Activated T-helper 2 cell treated with anti-CD3 and anti-CD28 coated beads, Interferon-gamma antibody, Interleukin-2, Interleukin-4, amounts not matched to agents 10 μg/mL and 5 μg/mL and 100 μg/mL, durations not matched to agents 14 hours and 24 hours and 36 hours (primary cell): Measurements from ENCODE around the gene SCAF8. TPM values are rescaled to one million over a fixed set of nuclear protein-coding genes. Genes with fewer than 3 reads are reported as not detected.
A peak's percentile ranks its signal among the peaks of the same experiment; 100 is the strongest.
"Not testable (repeated sequence)": the region's sequence is repeated elsewhere in the genome, so short reads cannot be mapped to it uniquely, and the experiment has no call there.

Experiments used
- DNase-seq: peaks from one replicate; pipeline ENCODE4 v3.0.0; 2021; ENCODE audit warnings: low spot score
- H3K27ac Mint-ChIP-seq: one replicate; pipeline ENCODE4 v1.8.0; 2021; ENCODE audit warnings: mixed read lengths
- H3K27me3 Mint-ChIP-seq: one replicate; pipeline ENCODE4 v1.8.0; 2021; ENCODE audit warnings: low read depth, mixed read lengths
- H3K36me3 Mint-ChIP-seq: one replicate; pipeline ENCODE4 v1.8.0; 2021; ENCODE audit warnings: low read depth, mixed read lengths
- H3K4me1 Mint-ChIP-seq: one replicate; pipeline ENCODE4 v1.8.0; 2021; ENCODE audit warnings: low read depth, mixed read lengths
- H3K4me3 Mint-ChIP-seq: one replicate; pipeline ENCODE4 v1.8.0; 2021; ENCODE audit warnings: low read depth, mild to moderate bottlenecking, moderate library complexity, mixed read lengths
- H3K9me3 Mint-ChIP-seq: one replicate; pipeline ENCODE4 v1.8.0; 2021; ENCODE audit warnings: mixed read lengths
- intact Hi-C: fragments of 100-400 bp; cut with micrococcal nuclease; formaldehyde crosslinking; loops from one replicate; pipeline ENCODE4 v1.15.1; 2023
- total RNA-seq: library from RNA; stranded (reverse); gene quantifications from 2 replicates; pipeline ENCODE4 v1.2.3, GENCODE V29; 2022

Gene SCAF8
- total RNA-seq, 1 donor from 2014 or later, result 37.3 TPM

DNA sequence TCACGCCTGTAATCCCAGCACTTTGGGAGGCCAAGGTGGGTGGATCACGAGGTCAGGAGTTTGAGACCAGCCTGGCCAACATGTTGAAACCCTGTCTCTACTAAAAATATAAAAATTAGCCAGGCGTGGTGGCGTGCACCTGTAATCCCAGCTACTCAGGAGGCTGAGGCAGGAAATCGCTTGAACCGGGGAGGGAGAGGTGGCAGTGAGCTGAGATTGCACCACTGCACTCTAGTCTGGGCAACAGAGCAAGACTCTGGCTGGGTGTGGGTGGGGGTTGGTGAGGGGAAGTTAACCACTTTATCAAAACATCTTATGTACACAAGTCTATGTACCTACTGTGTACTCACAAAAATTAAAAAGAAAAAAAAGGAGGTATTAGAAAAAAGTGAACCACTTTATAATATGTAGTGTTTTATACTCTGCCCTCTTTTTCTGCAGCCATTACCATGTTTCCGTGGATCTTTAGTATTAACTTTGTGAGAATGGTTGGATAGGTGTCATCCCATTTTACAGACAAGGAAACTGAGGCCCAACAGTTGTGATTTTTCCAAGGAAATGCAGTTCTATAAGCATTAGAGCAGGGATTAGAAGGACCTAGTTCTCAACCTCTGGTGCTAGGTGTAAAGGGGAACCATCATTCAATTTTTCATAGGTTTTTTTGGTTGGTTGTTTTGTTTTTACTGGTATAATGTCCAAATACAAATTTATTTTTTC lies 11.0 kb downstream of the SCAF8 start:
- H3K9me3 Mint-ChIP-seq, intact Hi-C loops, H3K4me3 Mint-ChIP-seq, DNase-seq, H3K27me3 Mint-ChIP-seq, H3K27ac Mint-ChIP-seq: not testable (repeated sequence)
- Mint-ChIP-seq H3K36me3 (peaks cover 46% of the 10 kb centered on the region), H3K4me1 (peaks cover 26% of the 10 kb centered on the region)

DNA sequence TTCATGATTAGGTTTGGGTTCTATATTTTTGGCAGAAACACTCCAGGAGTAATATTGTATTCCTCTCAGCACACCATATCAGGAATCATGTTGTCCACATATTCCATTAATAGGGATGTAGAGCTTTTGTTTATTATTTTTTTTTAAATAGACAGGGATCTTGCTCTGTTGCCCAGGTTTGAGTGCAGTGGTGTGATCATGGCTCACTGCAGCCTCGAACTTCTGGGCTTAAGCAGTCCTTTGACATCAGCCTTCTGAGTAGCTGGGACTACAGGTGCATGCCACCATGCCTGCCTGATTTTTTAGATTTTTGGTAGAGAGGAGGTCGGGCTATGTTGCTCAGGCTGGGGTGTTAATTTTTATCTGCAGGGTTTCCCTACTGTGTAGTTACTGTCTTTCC lies 12.0 kb downstream of the SCAF8 start:
- Mint-ChIP-seq H3K4me3 (no peak overlapping the region), H3K36me3 (peaks cover 51% of the 10 kb centered on the region), H3K27me3 (no peaks in the 10 kb centered on the region), H3K4me1 (peaks cover 31% of the 10 kb centered on the region), H3K27ac (no peak overlapping the region), H3K9me3 (no peaks in the 10 kb centered on the region)
- intact Hi-C loops, result no loop called here
- no peak for DNase-seq

DNA sequence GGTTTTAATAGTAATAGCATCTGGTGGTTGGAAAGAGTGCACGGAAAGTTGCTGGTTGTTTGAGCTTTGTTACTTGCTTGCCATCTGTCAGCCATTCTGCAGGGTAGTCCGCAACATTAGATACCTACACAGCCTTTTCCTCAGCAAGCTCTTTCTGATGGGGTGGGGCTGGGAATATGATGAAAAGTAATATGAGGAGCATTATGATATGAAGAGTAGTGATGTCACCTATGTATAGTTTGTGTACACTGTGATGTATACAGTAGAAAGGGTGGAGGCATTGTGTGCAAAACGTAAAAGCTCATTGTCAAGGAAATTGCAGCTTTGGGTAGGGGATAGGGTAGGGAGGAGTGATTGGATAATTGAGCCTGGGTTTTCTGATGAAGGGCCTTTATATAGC lies 16.1 kb downstream of the SCAF8 start:
- Mint-ChIP-seq H3K9me3 (no peaks in the 10 kb centered on the region), H3K4me1 (peaks cover 26% of the 10 kb centered on the region), H3K4me3 (no peak overlapping the region), H3K27ac (no peak overlapping the region), H3K36me3 (peaks cover 45% of the 10 kb centered on the region), H3K27me3 (no peaks in the 10 kb centered on the region)
- intact Hi-C loops, result no loop called here
- DNase-seq, result no peak

DNA sequence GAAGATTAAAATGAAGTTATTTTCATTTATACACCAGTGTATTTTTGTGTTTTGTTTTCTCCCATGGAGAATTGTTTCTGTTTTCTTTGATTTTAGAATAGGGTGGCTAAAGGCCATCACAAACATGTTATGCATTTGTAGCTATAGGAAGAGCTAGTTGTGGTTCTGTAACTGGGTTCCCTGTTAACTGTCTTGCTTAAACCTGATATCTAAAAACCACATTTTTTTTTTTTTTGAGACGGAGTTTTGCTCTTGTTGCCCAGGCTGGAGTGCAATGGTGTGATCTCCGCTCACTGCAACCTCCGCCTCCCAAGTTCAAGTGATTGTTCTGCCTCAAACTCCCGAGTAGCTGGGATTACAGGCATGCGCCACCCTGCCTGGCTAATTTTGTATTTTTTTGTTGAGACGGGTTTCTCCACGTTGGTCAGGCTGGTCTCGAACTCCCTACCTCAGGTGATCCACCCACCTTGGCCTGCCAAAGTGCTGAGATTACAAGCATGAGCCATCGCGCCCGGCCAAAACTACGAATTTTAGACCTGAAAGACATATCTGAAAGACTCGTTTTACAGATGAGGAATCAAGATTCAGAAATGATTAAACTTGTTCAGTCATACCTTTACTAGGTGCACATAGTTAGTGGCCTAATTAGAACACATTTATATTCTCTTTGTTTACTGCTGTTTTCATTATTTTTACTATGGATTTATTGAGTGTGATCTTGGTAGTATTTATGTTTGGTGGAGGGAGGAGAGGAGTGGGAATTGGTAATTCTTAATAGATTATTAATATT lies 18.0 kb downstream of the SCAF8 start:
- H3K36me3 Mint-ChIP-seq, result peaks cover 34% of the 10 kb centered on the region
- H3K4me3 Mint-ChIP-seq, result no peak overlapping the region
- H3K27ac Mint-ChIP-seq, result peak overlapping the region; percentile 16
- no peak for DNase-seq
- H3K4me1 Mint-ChIP-seq, result peaks cover 21% of the 10 kb centered on the region
- intact Hi-C loops, result no loop called here
- H3K27me3 Mint-ChIP-seq, result no peaks in the 10 kb centered on the region
- H3K9me3 Mint-ChIP-seq, result no peaks in the 10 kb centered on the region

DNA sequence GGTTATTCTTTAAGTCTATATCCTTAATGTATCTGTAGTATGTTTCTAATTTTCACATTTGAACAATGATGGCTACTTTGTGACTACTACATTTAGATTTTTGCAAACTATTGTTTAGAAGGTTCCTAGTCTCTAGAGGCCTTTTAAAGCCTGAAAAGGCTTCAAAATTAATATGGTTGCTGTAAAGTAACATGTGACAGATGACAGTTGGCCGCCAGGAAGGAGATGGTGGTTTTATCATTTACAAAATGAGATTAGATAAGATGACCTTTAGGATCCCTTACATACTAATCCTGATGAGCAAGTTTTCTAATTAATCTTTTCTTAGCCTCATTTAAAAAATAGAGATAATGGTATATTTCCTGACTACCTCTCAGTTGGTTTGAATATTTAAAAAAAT lies 18.8 kb downstream of the SCAF8 start:
- Mint-ChIP-seq H3K27me3 (no peaks in the 10 kb centered on the region), H3K9me3 (no peaks in the 10 kb centered on the region), H3K36me3 (peaks cover 32% of the 10 kb centered on the region), H3K4me3 (no peak overlapping the region), H3K4me1 (peaks cover 21% of the 10 kb centered on the region), H3K27ac (no peak overlapping the region)
- DNase-seq, result no peak
- intact Hi-C loops, result no loop called here

DNA sequence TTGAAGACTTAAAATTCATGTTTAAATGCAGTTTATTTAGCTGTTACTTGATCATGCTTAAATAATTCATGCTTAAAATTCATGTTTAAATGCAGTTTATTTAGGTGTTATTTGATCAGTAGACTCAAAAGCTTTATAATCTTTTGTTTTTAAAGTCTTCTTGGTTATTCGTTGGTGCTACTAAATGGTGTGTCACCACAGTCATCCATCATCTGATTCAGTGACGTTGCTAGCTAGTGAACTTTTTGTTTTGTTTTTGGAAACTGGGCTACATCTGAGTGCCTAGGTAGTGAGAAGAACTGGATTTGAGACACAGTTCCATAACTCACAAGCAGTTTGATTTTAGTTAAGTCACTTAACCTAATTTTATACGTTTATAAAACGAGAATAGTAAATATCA lies 20.9 kb downstream of the SCAF8 start:
- Mint-ChIP-seq H3K4me1 (peaks cover 31% of the 10 kb centered on the region), H3K9me3 (no peaks in the 10 kb centered on the region), H3K27me3 (no peaks in the 10 kb centered on the region), H3K36me3 (peaks cover 41% of the 10 kb centered on the region), H3K27ac (no peak overlapping the region), H3K4me3 (no peak overlapping the region)
- intact Hi-C loops, result no loop called here
- DNase-seq, result no peak

DNA sequence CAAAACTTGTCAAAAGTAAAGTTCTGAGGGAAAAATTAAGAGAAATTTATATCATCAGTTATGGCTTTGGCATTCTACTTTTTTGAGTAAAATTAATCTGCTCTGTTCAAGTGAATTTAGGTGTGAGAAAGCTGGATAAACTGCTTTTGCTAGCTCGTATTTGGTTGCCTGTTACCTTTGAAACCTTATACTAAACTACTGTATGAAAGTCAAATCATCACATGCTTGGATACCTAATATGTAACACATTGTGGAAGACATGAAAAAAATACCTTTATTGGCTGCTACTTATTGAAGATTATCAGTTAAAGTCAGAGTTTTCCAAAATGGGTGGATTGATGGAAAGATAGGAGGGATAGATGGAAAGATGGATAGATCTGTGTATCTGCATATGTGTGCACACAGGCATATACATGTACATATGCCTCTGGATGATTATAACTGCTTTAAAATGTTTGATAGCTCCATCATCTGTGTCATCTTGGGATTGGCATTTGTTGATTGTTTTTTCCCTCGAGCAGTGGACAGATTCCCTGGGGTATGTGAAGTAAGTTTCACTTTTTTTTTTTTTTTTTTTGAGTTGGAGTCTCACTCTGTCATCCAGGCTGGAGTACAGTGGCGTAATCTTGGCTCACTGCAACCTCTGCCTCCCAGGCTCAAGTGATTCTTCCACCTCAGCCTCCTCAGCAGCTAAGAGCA lies 24.3 kb downstream of the SCAF8 start:
- DNase-seq, result no peak
- Mint-ChIP-seq H3K27me3 (no peaks in the 10 kb centered on the region), H3K9me3 (no peaks in the 10 kb centered on the region), H3K4me3 (no peak overlapping the region), H3K36me3 (peaks cover 20% of the 10 kb centered on the region), H3K4me1 (peaks cover 18% of the 10 kb centered on the region), H3K27ac (no peak overlapping the region)
- intact Hi-C loops, result no loop called here

DNA sequence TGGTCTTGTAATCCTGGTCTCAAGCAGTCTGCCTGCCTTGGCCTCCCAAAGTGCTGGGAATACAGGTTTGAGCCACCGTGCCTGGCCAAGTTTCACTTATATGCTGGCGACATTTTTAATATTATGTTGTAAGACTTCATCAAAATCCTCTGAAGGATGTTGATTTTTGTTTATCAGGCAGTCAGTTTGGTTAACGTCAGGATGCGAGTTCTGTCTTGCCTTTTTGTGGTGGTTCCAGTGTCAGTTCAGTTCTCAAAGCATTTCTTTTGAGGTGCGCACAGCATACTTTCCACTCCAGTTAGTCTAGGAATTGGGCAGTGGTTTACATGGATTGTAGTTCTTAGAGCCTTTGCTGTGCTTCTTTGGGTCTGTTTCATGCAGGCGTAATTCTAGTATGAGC lies 24.9 kb downstream of the SCAF8 start:
- no peak for DNase-seq
- Mint-ChIP-seq H3K27ac (no peak overlapping the region), H3K36me3 (peaks cover 20% of the 10 kb centered on the region), H3K27me3 (no peaks in the 10 kb centered on the region), H3K4me3 (no peak overlapping the region), H3K4me1 (peaks cover 21% of the 10 kb centered on the region), H3K9me3 (no peaks in the 10 kb centered on the region)
- intact Hi-C loops, result no loop called here

DNA sequence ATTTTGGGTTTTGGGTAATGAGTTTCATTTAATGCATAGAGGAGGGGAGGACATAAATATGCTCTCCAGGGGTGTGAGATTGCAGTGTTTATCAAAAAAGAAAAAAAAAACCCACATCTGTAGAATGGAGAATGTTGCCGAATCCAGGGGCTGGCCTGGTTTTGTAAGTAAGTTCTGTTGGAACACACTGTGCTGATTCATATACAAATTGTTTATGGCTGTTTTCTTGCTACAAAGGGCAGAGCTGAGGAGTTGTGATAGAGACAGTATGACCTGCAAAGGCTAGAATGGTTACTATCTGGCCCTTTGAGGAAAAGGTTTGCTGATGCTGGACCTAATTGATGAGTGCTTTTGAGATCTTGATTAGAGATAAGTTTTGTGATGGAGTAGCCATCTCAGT lies 30.4 kb downstream of the SCAF8 start:
- Mint-ChIP-seq H3K9me3 (no peaks in the 10 kb centered on the region), H3K27ac (no peak overlapping the region), H3K4me3 (no peak overlapping the region), H3K27me3 (no peaks in the 10 kb centered on the region), H3K36me3 (peaks cover 15% of the 10 kb centered on the region), H3K4me1 (peaks cover 9% of the 10 kb centered on the region)
- intact Hi-C loops, result no loop called here
- no peak for DNase-seq

DNA sequence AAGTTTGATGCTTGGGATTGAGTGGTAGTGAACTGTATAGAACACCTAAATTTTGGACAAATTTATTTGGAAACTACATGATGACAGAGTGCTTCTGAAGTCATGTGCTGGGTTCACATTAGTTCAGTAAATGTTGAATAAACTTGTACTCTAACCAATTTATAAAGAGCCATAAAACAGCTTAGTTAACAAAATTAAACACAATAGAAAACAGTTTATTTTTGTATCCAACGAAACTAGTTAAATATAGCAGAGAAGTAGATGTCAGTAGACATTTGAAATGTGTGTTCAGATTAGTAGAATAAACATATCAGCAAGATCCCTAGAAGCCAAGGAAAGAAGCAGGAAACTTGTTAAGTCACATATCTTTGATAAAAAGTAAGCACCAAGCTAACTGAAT lies 32.1 kb downstream of the SCAF8 start:
- no peak overlapping the region for H3K27ac Mint-ChIP-seq

DNA sequence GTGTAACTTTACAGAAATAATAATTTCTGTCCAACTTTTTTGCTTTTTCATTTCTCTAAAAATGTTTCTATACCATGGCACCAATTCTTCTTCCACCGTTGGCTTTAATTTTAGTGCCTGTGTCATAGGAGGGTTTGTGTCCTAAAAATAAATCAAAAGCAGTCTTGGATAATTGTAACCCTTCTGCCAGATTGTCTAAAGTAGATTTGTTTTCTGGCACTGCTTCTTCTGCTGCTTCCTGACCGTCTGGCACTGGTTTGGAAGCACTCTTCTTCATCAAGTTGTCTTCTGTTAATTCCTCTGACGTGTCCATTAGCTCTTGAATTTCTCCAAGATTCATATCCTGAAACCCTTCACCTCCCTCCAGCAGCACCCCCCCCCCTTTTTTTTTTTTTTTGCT lies 33.1 kb downstream of the SCAF8 start:
- intact Hi-C loops, result no loop called here
- DNase-seq, result no peak
- Mint-ChIP-seq H3K9me3 (no peaks in the 10 kb centered on the region), H3K4me1 (peaks cover 14% of the 10 kb centered on the region), H3K27me3 (no peaks in the 10 kb centered on the region), H3K27ac (no peak overlapping the region), H3K4me3 (no peak overlapping the region), H3K36me3 (peaks cover 20% of the 10 kb centered on the region)

More for the DNA sequence above, 32.1 kb downstream of the SCAF8 start:
- H3K4me1 Mint-ChIP-seq, result peaks cover 10% of the 10 kb centered on the region
- H3K9me3 Mint-ChIP-seq, result no peaks in the 10 kb centered on the region
- no peak overlapping the region for H3K4me3 Mint-ChIP-seq
- DNase-seq, result no peak
- H3K36me3 Mint-ChIP-seq, result peaks cover 16% of the 10 kb centered on the region
- intact Hi-C loops, result no loop called here
- H3K27me3 Mint-ChIP-seq, result no peaks in the 10 kb centered on the region

DNA sequence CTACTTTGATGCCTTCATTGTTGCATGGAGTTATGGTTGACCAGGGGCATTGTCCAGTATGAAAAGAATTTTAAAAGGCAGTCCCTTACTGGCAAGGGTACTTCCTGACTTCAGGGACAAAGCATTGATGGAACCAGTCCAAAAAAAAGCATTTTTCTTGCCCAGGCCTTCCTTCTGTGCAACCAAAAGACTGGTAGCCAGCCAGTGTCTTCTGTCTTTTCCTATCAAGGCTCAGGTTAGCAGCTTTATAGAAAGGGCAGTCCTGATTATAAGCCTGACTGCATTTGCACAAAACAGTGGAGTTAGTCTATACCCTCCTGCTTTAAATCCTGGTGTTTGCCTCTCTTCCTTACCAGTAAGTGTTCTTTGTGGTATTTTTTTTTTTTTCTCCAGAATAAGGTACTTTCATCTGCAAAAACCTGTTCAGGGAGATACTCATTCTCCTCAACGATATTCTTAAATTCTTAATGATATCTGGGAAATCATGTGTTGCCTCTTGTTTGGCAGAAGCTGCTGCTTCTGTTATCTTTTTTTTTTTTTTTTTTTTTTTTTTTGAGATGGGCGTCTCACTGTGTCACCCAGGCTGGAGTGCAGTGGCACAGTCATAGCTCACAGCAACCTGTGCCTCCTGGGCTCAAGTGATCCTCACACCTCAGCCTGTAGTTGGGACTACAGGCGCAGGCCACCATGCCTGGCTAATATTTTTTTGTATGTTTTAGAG lies 33.9 kb downstream of the SCAF8 start:
- Mint-ChIP-seq H3K36me3 (peaks cover 23% of the 10 kb centered on the region), H3K27ac (no peak overlapping the region), H3K9me3 (no peaks in the 10 kb centered on the region), H3K27me3 (no peaks in the 10 kb centered on the region), H3K4me3 (no peak overlapping the region), H3K4me1 (peaks cover 17% of the 10 kb centered on the region)
- no peak for DNase-seq
- intact Hi-C loops, result no loop called here
